ENCODE results near the gene TSHB.

TSHB gene

GRCh38 chr1:115062542-115063004 is 32.9 kb downstream of the TSHB start:
- Histone ChIP-seq H3K4me1 (ENCODE audit: control insufficient read depth, low read depth, low read length) (no peaks in the 10 kb centered on the region), H3K27ac (ENCODE audit: low read length) (no peak overlapping the region), H3K9me3 (ENCODE audit: control insufficient read depth, low read depth, low read length) (no peaks in the 10 kb centered on the region), H3K27me3 (ENCODE audit: control insufficient read depth, insufficient read depth, low read length) (no peaks in the 10 kb centered on the region), H3K36me3 (ENCODE audit: control insufficient read depth, low read depth, low read length) (no peaks in the 10 kb centered on the region), H3K9ac (ENCODE audit: low read length) (no peak overlapping the region), H3K4me3 (ENCODE audit: low read length) (no peak overlapping the region)

GRCh38 chr1:115063228-115063901 is 33.7 kb downstream of the TSHB start:
- Histone ChIP-seq H3K9me3 (ENCODE audit: control insufficient read depth, low read depth, low read length) (no peaks in the 10 kb centered on the region), H3K4me1 (ENCODE audit: control insufficient read depth, low read depth, low read length) (no peaks in the 10 kb centered on the region), H3K4me3 (ENCODE audit: low read length) (no peak overlapping the region), H3K36me3 (ENCODE audit: control insufficient read depth, low read depth, low read length) (no peaks in the 10 kb centered on the region), H3K27me3 (ENCODE audit: control insufficient read depth, insufficient read depth, low read length) (no peaks in the 10 kb centered on the region), H3K9ac (ENCODE audit: low read length) (no peak overlapping the region), H3K27ac (ENCODE audit: low read length) (no peak overlapping the region)

GRCh38 chr1:115064461-115064860 is 34.8 kb downstream of the TSHB start:
- no peaks in the 10 kb centered on the region for H3K4me1 ChIP-seq (ENCODE audit: control insufficient read depth, low read depth, low read length)
- no peaks in the 10 kb centered on the region for H3K9me3 ChIP-seq (ENCODE audit: control insufficient read depth, low read depth, low read length)
- H3K27me3 ChIP-seq (ENCODE audit: control insufficient read depth, insufficient read depth, low read length): no peaks in the 10 kb centered on the region
- no peaks in the 10 kb centered on the region for H3K36me3 ChIP-seq (ENCODE audit: control insufficient read depth, low read depth, low read length)
- H3K9ac ChIP-seq (ENCODE audit: low read length): no peak overlapping the region
- no peak overlapping the region for H3K4me3 ChIP-seq (ENCODE audit: low read length)
- H3K27ac ChIP-seq (ENCODE audit: low read length): no peak overlapping the region

GRCh38 chr1:115065021-115065420 is 35.4 kb downstream of the TSHB start:
- H3K36me3 ChIP-seq (ENCODE audit: control insufficient read depth, low read depth, low read length): no peaks in the 10 kb centered on the region
- H3K4me3 ChIP-seq (ENCODE audit: low read length): no peak overlapping the region
- no peaks in the 10 kb centered on the region for H3K4me1 ChIP-seq (ENCODE audit: control insufficient read depth, low read depth, low read length)
- H3K27ac ChIP-seq (ENCODE audit: low read length): no peak overlapping the region
- no peaks in the 10 kb centered on the region for H3K27me3 ChIP-seq (ENCODE audit: control insufficient read depth, insufficient read depth, low read length)
- no peak overlapping the region for H3K9ac ChIP-seq (ENCODE audit: low read length)
- no peaks in the 10 kb centered on the region for H3K9me3 ChIP-seq (ENCODE audit: control insufficient read depth, low read depth, low read length)

- Histone ChIP-seq H3K36me3 (ENCODE audit: control insufficient read depth, low read depth, low read length) (no peaks in the 10 kb centered on the region), H3K9me3 (ENCODE audit: control insufficient read depth, low read depth, low read length) (no peaks in the 10 kb centered on the region), H3K27me3 (ENCODE audit: control insufficient read depth, insufficient read depth, low read length) (no peaks in the 10 kb centered on the region), H3K4me3 (ENCODE audit: low read length) (no peak overlapping the region), H3K9ac (ENCODE audit: low read length) (no peak overlapping the region), H3K4me1 (ENCODE audit: control insufficient read depth, low read depth, low read length) (no peaks in the 10 kb centered on the region), H3K27ac (ENCODE audit: low read length) (no peak overlapping the region)
These were observed 37.7 kb downstream of the TSHB start for GRCh38 chr1:115067161-115067859.

GRCh38 chr1:115068826-115069585 is 39.4 kb downstream of the TSHB start:
- Histone ChIP-seq H3K36me3 (ENCODE audit: control insufficient read depth, low read depth, low read length) (no peaks in the 10 kb centered on the region), H3K9me3 (ENCODE audit: control insufficient read depth, low read depth, low read length) (no peaks in the 10 kb centered on the region), H3K4me1 (ENCODE audit: control insufficient read depth, low read depth, low read length) (no peaks in the 10 kb centered on the region), H3K4me3 (ENCODE audit: low read length) (no peak overlapping the region), H3K27ac (ENCODE audit: low read length) (no peak overlapping the region), H3K9ac (ENCODE audit: low read length) (no peak overlapping the region), H3K27me3 (ENCODE audit: control insufficient read depth, insufficient read depth, low read length) (no peaks in the 10 kb centered on the region)

- Histone ChIP-seq H3K27ac (ENCODE audit: low read length) (no peak overlapping the region), H3K27me3 (ENCODE audit: control insufficient read depth, insufficient read depth, low read length) (no peaks in the 10 kb centered on the region), H3K4me3 (ENCODE audit: low read length) (no peak overlapping the region), H3K9me3 (ENCODE audit: control insufficient read depth, low read depth, low read length) (no peaks in the 10 kb centered on the region), H3K4me1 (ENCODE audit: control insufficient read depth, low read depth, low read length) (no peaks in the 10 kb centered on the region), H3K36me3 (ENCODE audit: control insufficient read depth, low read depth, low read length) (no peaks in the 10 kb centered on the region), H3K9ac (ENCODE audit: low read length) (no peak overlapping the region)
These were observed 40.2 kb downstream of the TSHB start for GRCh38 chr1:115069659-115070308.

GRCh38 chr1:115071012-115071664 is 41.5 kb downstream of the TSHB start:
- H3K9me3 ChIP-seq (ENCODE audit: control insufficient read depth, low read depth, low read length): no peaks in the 10 kb centered on the region
- H3K36me3 ChIP-seq (ENCODE audit: control insufficient read depth, low read depth, low read length): no peaks in the 10 kb centered on the region
- H3K9ac ChIP-seq (ENCODE audit: low read length): no peak overlapping the region
- no peak overlapping the region for H3K27ac ChIP-seq (ENCODE audit: low read length)
- no peak overlapping the region for H3K4me3 ChIP-seq (ENCODE audit: low read length)
- H3K27me3 ChIP-seq (ENCODE audit: control insufficient read depth, insufficient read depth, low read length): no peaks in the 10 kb centered on the region
- no peaks in the 10 kb centered on the region for H3K4me1 ChIP-seq (ENCODE audit: control insufficient read depth, low read depth, low read length)

GRCh38 chr1:115073298-115074087 is 43.9 kb downstream of the TSHB start:
- Histone ChIP-seq H3K9ac (ENCODE audit: low read length) (no peak overlapping the region), H3K27ac (ENCODE audit: low read length) (no peak overlapping the region), H3K9me3 (ENCODE audit: control insufficient read depth, low read depth, low read length) (no peaks in the 10 kb centered on the region), H3K4me3 (ENCODE audit: low read length) (no peak overlapping the region), H3K4me1 (ENCODE audit: control insufficient read depth, low read depth, low read length) (no peaks in the 10 kb centered on the region), H3K27me3 (ENCODE audit: control insufficient read depth, insufficient read depth, low read length) (no peaks in the 10 kb centered on the region), H3K36me3 (ENCODE audit: control insufficient read depth, low read depth, low read length) (no peaks in the 10 kb centered on the region)

- Histone ChIP-seq H3K4me3 (ENCODE audit: low read length) (no peak overlapping the region), H3K36me3 (ENCODE audit: control insufficient read depth, low read depth, low read length) (no peaks in the 10 kb centered on the region), H3K27ac (ENCODE audit: low read length) (no peak overlapping the region), H3K9ac (ENCODE audit: low read length) (no peak overlapping the region), H3K4me1 (ENCODE audit: control insufficient read depth, low read depth, low read length) (no peaks in the 10 kb centered on the region), H3K27me3 (ENCODE audit: control insufficient read depth, insufficient read depth, low read length) (no peaks in the 10 kb centered on the region), H3K9me3 (ENCODE audit: control insufficient read depth, low read depth, low read length) (no peaks in the 10 kb centered on the region)
These were observed 45.4 kb downstream of the TSHB start for GRCh38 chr1:115074839-115075534.
